K562 (cell line): ENCODE data around the gene GLE1. TPM values are rescaled to one million over a fixed set of nuclear protein-coding genes. Genes with fewer than 3 reads are reported as not detected.

ENCODE experiments used
- ATAC-seq: fragments of 200-7000 bp; cut with Tn5 transposase; 3 replicates; pipeline ENCODE4 v1.9.1; 2020; ENCODE audit warnings: moderate library complexity
- BruUV-seq: library from RNA; stranded (reverse); fragments of 400-500 nt; replicated peaks from 2 replicates; lab custom pipeline; 2021; lab: Mats Ljungman, UMichigan
- CTCF ChIA-PET: fragments of 300-600 bp; formaldehyde crosslinking; extraction: SDS; loops from one replicate; lab custom pipeline; 2021; ENCODE audit warnings: low intra/inter-chr PET ratio; lab: Yijun Ruan, JAX
- POLR2A ChIA-PET: fragments of 300-600, 350-650 bp; sonication (Branson Sonifier 250); formaldehyde crosslinking; extraction: SDS; loops from one replicate; lab custom pipeline; 2021; ENCODE audit warnings: antibody characterized with exemption, inconsistent platforms; lab: Yijun Ruan, JAX
- DNase-seq, 4 experiments: peaks; one replicate each; pipeline versions ENCODE4 v3.0.0 to v3.0.0-alpha.2; 2011 to 2018; ENCODE audit warnings: low spot score in 3 of 4, mixed read lengths in 3 of 4; ENCODE audit errors: extremely low read depth in 1 of 4
- FAIRE-seq: peaks from 2 replicates; lab custom pipeline; 2011; peaks lifted over from hg19 to GRCh38; lab: Jason Lieb, UNC
- H2AFZ ChIP-seq: 2 replicates; pipeline ENCODE4 v1.6.0; 2011; ENCODE audit warnings: low read depth, low read length, control low read depth, inconsistent platforms
- H3K27ac ChIP-seq: fragments of 200-600 bp; 3 replicates; pipeline ENCODE4 v1.8.0; 2011; ENCODE audit warnings: low read depth, mild to moderate bottlenecking, control low read depth, inconsistent platforms, low read length, moderate library complexity, mixed read lengths; ENCODE audit errors: extremely low read depth
- H3K27me3 ChIP-seq, 2 experiments: fragments of 300-600 bp in 1 of 2; 2 replicates in 1 of 2; 3 replicates in 1 of 2; pipeline versions ENCODE4 v1.6.0 to v1.8.0; 2011; ENCODE audit warnings: inconsistent platforms in 2 of 2, low read length in 2 of 2, mild to moderate bottlenecking in 1 of 2, mixed read lengths in 1 of 2, moderate library complexity in 1 of 2; ENCODE audit not compliant: control insufficient read depth in 2 of 2, insufficient read depth in 2 of 2
- H3K36me3 ChIP-seq: fragments of 300-600 bp; 3 replicates; pipeline ENCODE4 v1.8.0; 2011; ENCODE audit warnings: mild to moderate bottlenecking, low read length, inconsistent platforms; ENCODE audit not compliant: control insufficient read depth, insufficient read depth
- H3K4me1 ChIP-seq, 2 experiments: fragments of 200-600 bp in 1 of 2; replicated peaks in 1 of 2; 2 replicates in 1 of 2; 3 replicates in 1 of 2; pipeline versions ENCODE4 v1.5.1 to v1.8.0; 2011; ENCODE audit warnings: inconsistent platforms in 2 of 2, low read length in 2 of 2, mild to moderate bottlenecking in 1 of 2, mixed read lengths in 1 of 2, moderate library complexity in 1 of 2; ENCODE audit not compliant: control insufficient read depth in 2 of 2, insufficient read depth in 2 of 2
- H3K4me2 ChIP-seq: 2 replicates; pipeline ENCODE4 v1.6.1; 2011; ENCODE audit warnings: low read length, control low read depth, inconsistent platforms, mixed read lengths; ENCODE audit not compliant: insufficient read depth
- H3K4me3 ChIP-seq: fragments of 200-600 bp; sonication (generic), shearing (Covaris generic); 2 replicates; pipeline ENCODE4 v1.5.1; 2016; ENCODE audit warnings: control low read depth, inconsistent platforms
- H3K79me2 ChIP-seq: fragments of 200-600 bp; 3 replicates; pipeline ENCODE4 v1.8.0; 2011; ENCODE audit warnings: low read length, inconsistent platforms; ENCODE audit not compliant: control insufficient read depth, insufficient read depth
- H3K9ac ChIP-seq, 2 experiments: 2 replicates each; pipeline versions ENCODE4 v1.6.0 to v1.6.1; 2011; ENCODE audit warnings: low read depth in 2 of 2, low read length in 2 of 2, control low read depth in 1 of 2, inconsistent platforms in 1 of 2, mild to moderate bottlenecking in 1 of 2, mixed read lengths in 1 of 2; ENCODE audit not compliant: insufficient read depth in 1 of 2
- H3K9me1 ChIP-seq: one replicate; pipeline ENCODE4 v1.6.0; 2011; ENCODE audit warnings: inconsistent platforms, mild to moderate bottlenecking, low read length, moderate library complexity; ENCODE audit not compliant: control insufficient read depth, insufficient read depth
- H3K9me3 ChIP-seq: replicated peaks from 2 replicates; pipeline ENCODE4 v1.5.1; 2011; ENCODE audit warnings: low read depth, low read length, inconsistent platforms; ENCODE audit not compliant: control insufficient read depth, insufficient read depth
- H4K20me1 ChIP-seq: replicated peaks from 2 replicates; pipeline ENCODE4 v1.6.1; 2011; ENCODE audit warnings: low read length, inconsistent platforms, mixed read lengths; ENCODE audit not compliant: control insufficient read depth, insufficient read depth
- CBFB ChIP-seq: sonication (generic); formaldehyde crosslinking; IDR thresholded peaks from 2 replicates; pipeline ENCODE4 v1.4.0; 2020; ENCODE audit warnings: mild to moderate bottlenecking, missing genetic modification reagents
- HDAC2 ChIP-seq: fragments of 450-650 bp; IDR thresholded peaks from 2 replicates; pipeline ENCODE4 v1.6.1; 2016; ENCODE audit warnings: mild to moderate bottlenecking
- MEF2D ChIP-seq: conservative IDR thresholded peaks from 2 replicates; pipeline ENCODE4 v1.6.1; 2016; ENCODE audit warnings: low read depth, missing genetic modification characterization, missing compliant biosample characterization
- POLR2B ChIP-seq: fragments of 450-650 bp; IDR thresholded peaks from 2 replicates; pipeline ENCODE4 v1.6.1; 2018; ENCODE audit warnings: low read depth; ENCODE audit not compliant: partially characterized antibody
- REST ChIP-seq, 2 experiments: fragments of 450-650 bp; formaldehyde crosslinking in 1 of 2; IDR thresholded peaks; 2 replicates each; pipeline versions ENCODE4 v1.4.0 to v1.6.1; 2014 to 2020; ENCODE audit warnings: mild to moderate bottlenecking in 2 of 2, borderline replicate concordance in 1 of 2, low read depth in 1 of 2
- WGBS: fragments of 100-300 bp; shearing (Covaris generic); methylation state at CpG from one replicate; pipeline ENCODE4 v1.1.6; 2016; ENCODE audit warnings: low coverage, mixed read lengths; ENCODE audit not compliant: insufficient coverage; ENCODE audit errors: missing lambda C conversion rate; 5-methylcytosine and 5-hydroxymethylcytosine counted together
- in situ Hi-C: fragments of 300-500 bp; cut with MboI; formaldehyde crosslinking; loops from 4 replicates; pipeline ENCODE4 v1.15.0; 2018; ENCODE audit warnings: inconsistent platforms, mixed read lengths
- intact Hi-C: fragments of 100-400 bp; cut with micrococcal nuclease; formaldehyde crosslinking; loops from 2 replicates; pipeline ENCODE4 v1.14.2; 2022
- polyA plus RNA-seq, 8 experiments: library from polyadenylated mRNA; depleted of rRNA in 4 of 8; stranded (reverse) in 5 of 8; unstranded in 3 of 8; fragments of >200 nt; fragmentation: Nextera tagmentation in 2 of 8; fragmentation: Illumina TruSeq in 1 of 8; extraction: Ambion mirVana in 2 of 8; extraction: Trizol in 1 of 8; gene quantifications; 2 replicates each; pipeline versions ENCODE4 v1.2.1 to v1.2.3, GENCODE V29; 2011 to 2014; ENCODE audit warnings: inconsistent platforms in 1 of 8, missing spikeins in 1 of 8
- total RNA-seq, 7 experiments: library from RNA; depleted of rRNA in 6 of 7; stranded (reverse); fragments of >200 nt in 6 of 7; fragmentation: Illumina TruSeq in 2 of 7; extraction: Trizol in 2 of 7; gene quantifications; 2 replicates each; pipeline versions ENCODE4 v1.2.1 to v1.2.3, GENCODE V29; 2011 to 2021; ENCODE audit warnings: low replicate concordance in 1 of 7

Gene GLE1
- total and polyA plus RNA-seq, 9 of the 15 experiments (the other 6 are each of a cell fraction or from before 2014, with no cell fraction given) = 15.9 to 44.8 (median 37.6) TPM

- CTCF ChIA-PET = no interaction called here
- no peak overlapping the region for H3K4me2 ChIP-seq
- no peak for ATAC-seq
Measured at GRCh38 chr9:128528445-128529160, 24.1 kb downstream of the GLE1 start.

GRCh38 chr9:128529191-128529590 is 24.7 kb downstream of the GLE1 start:
- no TSS peak for BruUV-seq
- in situ Hi-C loops = no loop called here
- Histone ChIP-seq H3K4me1 (no peaks in the 10 kb centered on the region), H4K20me1 (no peaks in the 10 kb centered on the region), H3K9me1 (no peaks in the 10 kb centered on the region), H3K36me3 (peaks cover 65% of the 10 kb centered on the region), H3K4me3 (no peak overlapping the region), H3K79me2 (no peaks in the 10 kb centered on the region), H2AFZ (no peak overlapping the region), H3K9ac (no peak overlapping the region; a peak in 1 of 4 replicates), H3K27ac (no peak overlapping the region), H3K4me2 (no peak overlapping the region), H3K27me3 (no peaks in the 10 kb centered on the region), H3K9me3 (no peaks in the 10 kb centered on the region)
- intact Hi-C loops = no loop called here
- FAIRE-seq (no peak), ATAC-seq (no peak), DNase-seq (no peak)
- ChIA-PET POLR2A (interaction anchor here (0.7 to 1.2 kb wide), 2 partner anchors 23 to 24 kb away, joined by 4 to 5 read pairs; partner anchors contain the start of gene SPTAN1), CTCF (no interaction called here)
- WGBS = 62% methylated on average over 4 of the region's 4 CpGs
- no peak for TF ChIP-seq REST (IDR thresholded peaks at IDR 0.05; ENCODE audit: borderline replicate concordance)
- no peak for TF ChIP-seq REST (CRISPR knock-in tag; IDR thresholded peaks at IDR 0.05; ENCODE audit: low read depth)
- TF ChIP-seq CBFB (CRISPR knock-in tag) = no peak
- no peak for TF ChIP-seq HDAC2
- TF ChIP-seq MEF2D (tag) = no peak

More at GRCh38 chr9:128528445-128529160, 24.1 kb downstream of the GLE1 start:
- Histone ChIP-seq H3K27ac (no peak overlapping the region), H3K9me3 (no peaks in the 10 kb centered on the region), H3K36me3 (peaks cover 66% of the 10 kb centered on the region), H2AFZ (no peak overlapping the region), H4K20me1 (no peaks in the 10 kb centered on the region), H3K79me2 (no peaks in the 10 kb centered on the region), H3K4me3 (no peak overlapping the region), H3K27me3 (no peaks in the 10 kb centered on the region), H3K4me1 (peaks cover 0 to under 1% of the 10 kb centered on the region in 2 experiments; a peak in 2 of 5 replicates), H3K9ac (no peak overlapping the region; a peak in 1 of 4 replicates), H3K9me1 (no peaks in the 10 kb centered on the region)
- DNase-seq (no peak), FAIRE-seq (no peak)
- no peak for TF ChIP-seq POLR2B
- WGBS = 90% methylated on average over 13 of the region's 15 CpGs
- intact Hi-C loops (no loop called here), in situ Hi-C loops (no loop called here)
- no TSS peak for BruUV-seq
- POLR2A ChIA-PET = interaction anchor here (0.6 to 2.6 kb wide), 5 partner anchors 9 to 250 kb away, joined by 3 to 6 read pairs (median 4); partner anchors contain the start of gene SPTAN1
